ENCODE data around the gene FRMD4A.

GRCh38 chr10:13848520-13849445 is 481.9 kb downstream of the FRMD4A start:
- TF ChIP-seq POLR2AphosphoS5 (IDR thresholded peaks at IDR 0.05; ENCODE audit: low read depth, low read length): no peak
- TF ChIP-seq POLR2A (IDR thresholded peaks at IDR 0.05; ENCODE audit: low read depth, low read length): no peak
- TF ChIP-seq TAF1 (IDR thresholded peaks at IDR 0.05; ENCODE audit: borderline replicate concordance, low read depth, low read length): no peak

Measured in GM12892 (cell line).